ENCODE results near the gene EYS. TPM values are rescaled to one million over a fixed set of nuclear protein-coding genes. Genes with fewer than 3 reads are reported as not detected.

The EYS gene
- total and polyA plus RNA-seq, 2 of the 8 experiments (the other 6 are each of a cell fraction or from before 2014, with no cell fraction given) = 0.05 to 0.13 TPM

GRCh38 chr6:64049736-64050135 is 1657.3 kb downstream of the EYS start:
- 72% methylated on average over 2 of the region's 2 CpGs; no CpG with 5 or more reads in 1 of the 2 experiments for WGBS, 2 experiments (ENCODE audit: extremely low coverage in 1 of 2, insufficient coverage in 1 of 2, insufficient read length in 1 of 2, insufficient replicate concordance in 2 of 2, low coverage in 1 of 2, low lambda C conversion rate in 2 of 2, missing lambda C conversion rate in 1 of 2)
- no peak for FAIRE-seq
- no peak overlapping the region for H2BK120ac ChIP-seq (replicated peaks; ENCODE audit: low read depth, low read length)
- TF ChIP-seq, protein P1, sequence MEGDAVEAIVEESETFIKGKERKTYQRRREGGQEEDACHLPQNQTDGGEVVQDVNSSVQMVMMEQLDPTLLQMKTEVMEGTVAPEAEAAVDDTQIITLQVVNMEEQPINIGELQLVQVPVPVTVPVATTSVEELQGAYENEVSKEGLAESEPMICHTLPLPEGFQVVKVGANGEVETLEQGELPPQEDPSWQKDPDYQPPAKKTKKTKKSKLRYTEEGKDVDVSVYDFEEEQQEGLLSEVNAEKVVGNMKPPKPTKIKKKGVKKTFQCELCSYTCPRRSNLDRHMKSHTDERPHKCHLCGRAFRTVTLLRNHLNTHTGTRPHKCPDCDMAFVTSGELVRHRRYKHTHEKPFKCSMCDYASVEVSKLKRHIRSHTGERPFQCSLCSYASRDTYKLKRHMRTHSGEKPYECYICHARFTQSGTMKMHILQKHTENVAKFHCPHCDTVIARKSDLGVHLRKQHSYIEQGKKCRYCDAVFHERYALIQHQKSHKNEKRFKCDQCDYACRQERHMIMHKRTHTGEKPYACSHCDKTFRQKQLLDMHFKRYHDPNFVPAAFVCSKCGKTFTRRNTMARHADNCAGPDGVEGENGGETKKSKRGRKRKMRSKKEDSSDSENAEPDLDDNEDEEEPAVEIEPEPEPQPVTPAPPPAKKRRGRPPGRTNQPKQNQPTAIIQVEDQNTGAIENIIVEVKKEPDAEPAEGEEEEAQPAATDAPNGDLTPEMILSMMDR (IDR thresholded peaks at IDR 0.05; ENCODE audit: control extremely low read depth in 1 of 3, insufficient read depth in 1 of 3, low read depth in 1 of 3, low read length in 3 of 3) = no peak
- TF ChIP-seq PHF8 (conservative IDR thresholded peaks at IDR 0.05; ENCODE audit: low read depth, low read length) = no peak
- TF ChIP-seq RAD21 (IDR thresholded peaks at IDR 0.05 in 1 of 2, conservative IDR thresholded peaks at IDR 0.05 in 1 of 2; ENCODE audit: low read depth in 2 of 2, low read length in 2 of 2) = no peak
- no peak for TF ChIP-seq CTBP2 (IDR thresholded peaks at IDR 0.05; ENCODE audit: borderline replicate concordance, insufficient read depth, insufficient read length, low read length)
- TF ChIP-seq USF2 (IDR thresholded peaks at IDR 0.05; ENCODE audit: low read length) = no peak
- no peak for TF ChIP-seq TAF1 (IDR thresholded peaks at IDR 0.05; ENCODE audit: low read depth, low read length)
- TF ChIP-seq CBX5 (IDR thresholded peaks at IDR 0.05; ENCODE audit: low read depth, low read length) = no peak
- no peak for TF ChIP-seq RXRA (IDR thresholded peaks at IDR 0.05; ENCODE audit: insufficient read depth, low read depth, low read length)
- TF ChIP-seq CHD2 (IDR thresholded peaks at IDR 0.05; ENCODE audit: low read length) = no peak
- TF ChIP-seq SIN3A (conservative IDR thresholded peaks at IDR 0.05 in 1 of 2, IDR thresholded peaks at IDR 0.05 in 1 of 2; ENCODE audit: low read depth in 1 of 2, low read length in 2 of 2) = no peak

More at GRCh38 chr6:64049736-64050135, 1657.3 kb downstream of the EYS start:
- no peak overlapping the region for H3K14ac ChIP-seq (ENCODE audit: insufficient read length)
- no peaks in the 10 kb centered on the region for H3K79me2 ChIP-seq (ENCODE audit: control insufficient read depth in 1 of 2, insufficient read depth in 2 of 2, low read length in 2 of 2)
- no peak overlapping the region for H4K91ac ChIP-seq (replicated peaks; ENCODE audit: insufficient read length, low read length)
- no peak overlapping the region for H3K27ac ChIP-seq (ENCODE audit: low read depth, low read length)
- no peaks in the 10 kb centered on the region for H3K4me1 ChIP-seq (replicated peaks in 1 of 4; ENCODE audit: control insufficient read depth in 3 of 4, insufficient read depth in 4 of 4, low read length in 3 of 4)
- no peak overlapping the region for H2BK15ac ChIP-seq (ENCODE audit: low read length)
- H3K36me3 ChIP-seq (ENCODE audit: control insufficient read depth in 2 of 4, insufficient read depth in 4 of 4, low read length in 3 of 4) = no peaks in the 10 kb centered on the region
- H2AFZ ChIP-seq (ENCODE audit: low read length) = no peak overlapping the region
- H3K9me3 ChIP-seq (ENCODE audit: insufficient read depth in 2 of 2, low read depth in 1 of 2, low read length in 1 of 2) = no peaks in the 10 kb centered on the region
- ChIA-PET POLR2A (ENCODE audit: partially characterized antibody) (no interaction called here), CTCF (ENCODE audit: partially characterized antibody) (no interaction called here)
- H3K18ac ChIP-seq (ENCODE audit: extremely low read depth, low read length) = no peak overlapping the region
- no peak overlapping the region for H3K4ac ChIP-seq (replicated peaks; ENCODE audit: insufficient read length, low read depth, low read length)
- H3K9ac ChIP-seq (replicated peaks in 1 of 4; ENCODE audit: extremely low read depth in 1 of 4, low read depth in 3 of 4, low read length in 3 of 4) = no peak overlapping the region
- no peak overlapping the region for H3K4me2 ChIP-seq (ENCODE audit: insufficient read depth in 1 of 2, low read depth in 2 of 2, low read length in 2 of 2)
- no peaks in the 10 kb centered on the region for H3K79me1 ChIP-seq (ENCODE audit: low read depth, low read length)
- no peaks in the 10 kb centered on the region for H4K20me1 ChIP-seq (replicated peaks in 1 of 2; ENCODE audit: control insufficient read depth in 1 of 2, insufficient read depth in 2 of 2, low read length in 2 of 2)
- no peak overlapping the region for H4K5ac ChIP-seq (ENCODE audit: insufficient read length, low read depth, low read length)
- H3K56ac ChIP-seq (replicated peaks; ENCODE audit: insufficient read length, low read depth, low read length) = no peak overlapping the region
- no peak overlapping the region for H4K8ac ChIP-seq (ENCODE audit: extremely low read depth, insufficient read depth, low read length)
- H3K23me2 ChIP-seq (ENCODE audit: low read depth, low read length) = no peaks in the 10 kb centered on the region
- no peak overlapping the region for H3K23ac ChIP-seq (ENCODE audit: insufficient read length)
- no peak for DNase-seq (ENCODE audit: low read depth in 1 of 2, low spot score in 2 of 2)
- no peak overlapping the region for H2BK5ac ChIP-seq (ENCODE audit: low read depth, low read length)
- H2BK20ac ChIP-seq (ENCODE audit: low read length) = no peak overlapping the region
- H3K4me3 ChIP-seq (ENCODE audit: extremely low read depth in 1 of 4, insufficient read depth in 2 of 4, low read depth in 3 of 4, low read length in 4 of 4) = no peak overlapping the region
- H3K27me3 ChIP-seq (replicated peaks in 1 of 4; ENCODE audit: control insufficient read depth in 3 of 4, extremely low read depth in 1 of 4, insufficient read depth in 3 of 4, low read length in 3 of 4) = no peaks in the 10 kb centered on the region
- H2BK12ac ChIP-seq (ENCODE audit: low read depth, low read length) = no peak overlapping the region
- no peak overlapping the region for H2AK5ac ChIP-seq (ENCODE audit: low read depth, low read length)

All from H1 (cell line).